K562 (cell line): ENCODE results near the gene ZNF691.

ENCODE experiments used
- FOXA3 ChIP-seq, 2 experiments: fragments of 450-650 bp in 1 of 2; sonication (generic) in 1 of 2; formaldehyde crosslinking; IDR thresholded peaks in 1 of 2; conservative IDR thresholded peaks in 1 of 2; 2 replicates each; pipeline versions ENCODE4 v1.4.0 to v1.8.0; 2020 to 2022; ENCODE audit warnings: mild to moderate bottlenecking in 2 of 2, missing genetic modification reagents in 1 of 2
- MAZ ChIP-seq, 2 experiments: fragments of 450-650 bp in 1 of 2; sonication (generic) in 1 of 2; formaldehyde crosslinking; IDR thresholded peaks in 1 of 2; conservative IDR thresholded peaks in 1 of 2; 2 replicates each; pipeline versions ENCODE4 v1.4.0 to v1.5.0; 2020; ENCODE audit warnings: mild to moderate bottlenecking in 1 of 2, missing genetic modification reagents in 1 of 2
- MYC ChIP-seq, 2 experiments: fragments of 250-450 bp in 1 of 2; sonication (Bioruptor Pico) in 1 of 2; IDR thresholded peaks; 2 replicates each; pipeline versions ENCODE4 v1.5.1 to v1.6.1; 2012 to 2021; ENCODE audit warnings: low read depth in 2 of 2, borderline replicate concordance in 1 of 2, improper control_type of control experiment in 1 of 2, low read length in 1 of 2, mild to moderate bottlenecking in 1 of 2, moderate library complexity in 1 of 2
- POLR2G ChIP-seq: fragments of 200-400 bp; formaldehyde crosslinking; IDR thresholded peaks from 2 replicates; pipeline ENCODE4 v1.6.1; 2017; ENCODE audit warnings: low read depth, mild to moderate bottlenecking, antibody characterized with exemption, low read length, moderate library complexity
- SIN3A ChIP-seq, 2 experiments: fragments of 150-350 bp in 1 of 2; IDR thresholded peaks; 2 replicates each; pipeline ENCODE4 v1.6.1; 2011 to 2016; ENCODE audit warnings: borderline replicate concordance in 2 of 2, low read depth in 2 of 2, low read length in 2 of 2, mild to moderate bottlenecking in 2 of 2, moderate library complexity in 2 of 2; ENCODE audit not compliant: control insufficient read depth in 1 of 2
- ZNF12 ChIP-seq: sonication (generic); formaldehyde crosslinking; IDR thresholded peaks from 2 replicates; pipeline ENCODE4 v1.4.0; 2020; ENCODE audit warnings: mild to moderate bottlenecking, missing genetic modification reagents

DNA sequence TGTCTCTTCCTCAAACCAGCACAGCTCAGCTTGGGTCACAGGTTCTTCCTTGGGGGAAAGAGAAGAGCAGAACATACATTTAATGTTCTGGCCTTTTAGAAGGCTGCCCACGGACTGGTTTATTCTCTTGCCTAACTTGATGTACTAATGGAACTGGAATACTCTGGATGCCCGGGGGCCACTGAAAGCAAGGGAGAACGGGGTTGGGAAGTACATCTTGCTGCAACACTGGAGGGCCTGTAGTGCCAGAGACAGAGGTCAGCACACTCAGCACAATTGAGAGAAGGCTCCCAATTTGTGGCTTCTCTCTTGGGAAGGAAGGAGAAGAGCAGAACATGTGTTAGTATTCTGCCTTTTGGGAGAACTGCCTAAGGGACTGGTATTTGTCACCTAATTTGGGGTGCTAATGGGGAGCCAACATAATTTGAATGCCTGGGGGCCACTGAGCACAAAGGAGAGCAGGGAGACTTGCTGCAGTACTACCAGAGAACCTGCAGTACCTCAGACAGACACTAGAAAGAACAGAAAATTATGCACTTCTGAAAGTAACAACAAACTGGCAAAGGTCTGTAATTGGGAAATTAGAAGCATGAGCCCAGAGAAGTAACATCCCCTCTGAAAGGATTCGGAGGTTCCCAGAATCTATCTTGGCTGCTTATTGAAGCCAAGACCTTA is 14.1 kb downstream of the ZNF691 start:
- no peak for TF ChIP-seq ZNF12 (CRISPR knock-in tag)
- TF ChIP-seq SIN3A (IDR thresholded peaks at IDR 0.05; ENCODE audit: borderline replicate concordance in 2 of 2, control insufficient read depth in 1 of 2, low read depth in 2 of 2, low read length in 2 of 2), result no peak
- TF ChIP-seq MYC (IDR thresholded peaks at IDR 0.05; ENCODE audit: low read depth, low read length), result no peak
- TF ChIP-seq MYC (CRISPR knock-in tag; IDR thresholded peaks at IDR 0.05; ENCODE audit: borderline replicate concordance, low read depth), result no peak
- no peak for TF ChIP-seq POLR2G
- no peak for TF ChIP-seq MAZ (CRISPR knock-in tag; conservative IDR thresholded peaks at IDR 0.05 in 1 of 2, IDR thresholded peaks at IDR 0.05 in 1 of 2)
- TF ChIP-seq FOXA3 (CRISPR knock-in tag; conservative IDR thresholded peaks at IDR 0.05 in 1 of 2, IDR thresholded peaks at IDR 0.05 in 1 of 2), result no peak
